ENCODE data around the gene RAB21.
A peak's percentile ranks its signal among the peaks of the same experiment; 100 is the strongest.
"Not testable (repeated sequence)": the region's sequence is repeated elsewhere in the genome, so short reads cannot be mapped to it uniquely, and the experiment has no call there.

Gene RAB21

DNA sequence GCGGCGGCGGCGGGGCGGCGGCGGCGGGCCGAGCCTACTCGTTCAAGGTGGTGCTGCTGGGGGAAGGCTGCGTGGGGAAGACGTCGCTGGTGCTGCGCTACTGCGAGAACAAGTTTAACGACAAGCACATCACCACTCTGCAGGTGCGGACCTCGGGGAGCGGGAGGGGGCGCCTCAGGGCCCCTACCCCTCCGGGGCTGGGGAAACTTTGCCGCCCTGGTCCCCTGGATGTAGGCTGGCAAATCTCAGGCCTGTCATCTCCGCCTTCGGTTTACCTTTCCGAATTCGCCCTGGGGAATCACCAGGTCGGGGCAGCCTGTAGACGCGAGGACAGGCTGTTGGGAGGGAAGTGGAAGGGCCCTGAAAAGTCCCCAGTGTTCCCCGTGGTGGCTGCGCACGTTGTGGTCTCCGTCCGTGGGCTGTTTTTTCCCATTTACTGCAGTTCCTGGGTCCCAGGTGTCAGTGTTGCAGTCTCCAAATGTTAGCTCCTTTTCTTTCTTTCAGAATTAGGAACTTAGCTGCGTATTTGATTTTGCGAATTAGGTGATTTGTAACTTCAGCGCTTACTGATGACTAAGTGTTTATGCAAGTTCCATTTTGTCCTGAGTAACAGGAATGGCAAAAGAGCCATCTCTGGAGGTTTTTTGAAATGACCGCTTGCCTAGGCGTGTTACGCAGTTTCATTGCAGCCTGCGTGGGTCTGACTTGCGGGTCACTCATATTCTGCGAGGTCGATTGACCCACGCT, 656 bp downstream of the RAB21 start:
- H3K27ac ChIP-seq (ENCODE audit: low read depth, low read length) = peak overlapping the region; percentile 91
- peaks cover 20% of the 10 kb centered on the region for H3K36me3 ChIP-seq (ENCODE audit: control insufficient read depth, insufficient read depth, low read length)
- peak overlapping the region; percentile 85 for H3K9ac ChIP-seq (ENCODE audit: low read depth, low read length)
- no peaks in the 10 kb centered on the region for H3K27me3 ChIP-seq (ENCODE audit: control insufficient read depth, insufficient read depth, low read length)
- H3K4me1 ChIP-seq (ENCODE audit: control insufficient read depth, insufficient read depth, low read length) = peaks cover 22% of the 10 kb centered on the region
- peak overlapping the region; percentile 75 for H3K4me3 ChIP-seq (ENCODE audit: low read depth, low read length)
- H3K9me3 ChIP-seq (ENCODE audit: control insufficient read depth, insufficient read depth, low read length) = no peaks in the 10 kb centered on the region

DNA sequence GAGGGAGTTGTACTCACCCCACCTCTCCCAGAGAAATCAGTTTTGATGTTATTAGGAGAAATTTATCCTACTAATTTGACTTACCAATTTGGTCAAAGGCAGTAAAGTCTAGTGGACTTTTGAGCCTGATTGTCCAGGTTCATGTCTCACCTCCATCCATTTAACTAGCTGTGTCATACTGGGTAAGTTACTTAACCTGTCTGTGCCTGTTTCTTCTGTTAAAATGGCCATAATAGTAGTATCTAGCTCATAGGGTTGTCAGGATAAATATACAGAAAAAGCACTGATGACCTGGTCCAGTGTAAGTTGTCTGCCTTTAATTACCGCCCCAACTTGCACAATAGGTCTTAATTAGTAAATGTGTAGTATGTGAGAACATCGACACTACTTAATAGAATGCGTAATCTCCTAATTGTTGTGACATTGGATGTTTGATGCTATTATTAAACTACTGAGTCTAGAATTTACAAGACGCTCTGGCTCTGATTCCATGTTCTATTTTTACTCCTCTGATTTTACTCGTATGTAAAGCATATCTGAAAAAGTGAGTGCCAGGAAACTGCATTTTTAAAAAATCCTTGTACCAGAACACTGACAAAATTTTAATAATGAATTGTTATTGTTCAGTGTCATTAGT, 1.5 kb downstream of the RAB21 start:
- H3K9me3 ChIP-seq (ENCODE audit: control insufficient read depth, insufficient read depth, low read length) = no peaks in the 10 kb centered on the region
- no peaks in the 10 kb centered on the region for H3K27me3 ChIP-seq (ENCODE audit: control insufficient read depth, insufficient read depth, low read length)
- peaks cover 20% of the 10 kb centered on the region for H3K36me3 ChIP-seq (ENCODE audit: control insufficient read depth, insufficient read depth, low read length)
- H3K4me3 ChIP-seq (ENCODE audit: low read depth, low read length) = peak overlapping the region; percentile 75
- no peak overlapping the region for H3K27ac ChIP-seq (ENCODE audit: low read depth, low read length)
- peaks cover 22% of the 10 kb centered on the region for H3K4me1 ChIP-seq (ENCODE audit: control insufficient read depth, insufficient read depth, low read length)
- H3K9ac ChIP-seq (ENCODE audit: low read depth, low read length) = peak overlapping the region; percentile 85; the same call in 1 of the 2 replicates

DNA sequence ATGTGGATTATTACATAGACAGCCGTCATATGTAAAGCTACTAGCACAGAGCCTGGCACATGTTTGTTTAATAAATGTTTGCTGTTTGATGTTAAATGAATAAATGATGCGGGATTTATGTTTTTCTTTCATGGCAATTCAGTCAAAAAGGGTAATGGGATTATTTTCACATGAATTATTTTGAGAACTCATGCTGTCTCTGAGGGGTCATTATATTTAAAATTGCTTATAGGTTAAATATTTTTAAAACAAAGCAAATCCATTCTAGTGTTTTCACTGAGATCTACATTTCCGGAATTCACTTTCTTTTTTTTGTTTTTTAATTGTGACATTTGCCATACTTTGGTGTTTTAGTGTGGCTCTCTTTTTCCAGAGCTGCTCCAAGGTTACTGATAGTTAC, 5.3 kb downstream of the RAB21 start:
- no peaks in the 10 kb centered on the region for H3K27me3 ChIP-seq (ENCODE audit: control insufficient read depth, insufficient read depth, low read length)
- H3K4me1 ChIP-seq (ENCODE audit: control insufficient read depth, insufficient read depth, low read length) = peaks cover 21% of the 10 kb centered on the region
- no peak overlapping the region for H3K4me3 ChIP-seq (ENCODE audit: low read depth, low read length)
- no peak overlapping the region for H3K27ac ChIP-seq (ENCODE audit: low read depth, low read length)
- H3K36me3 ChIP-seq (ENCODE audit: control insufficient read depth, insufficient read depth, low read length) = peaks cover 20% of the 10 kb centered on the region
- no peaks in the 10 kb centered on the region for H3K9me3 ChIP-seq (ENCODE audit: control insufficient read depth, insufficient read depth, low read length)
- H3K9ac ChIP-seq (ENCODE audit: low read depth, low read length) = no peak overlapping the region

DNA sequence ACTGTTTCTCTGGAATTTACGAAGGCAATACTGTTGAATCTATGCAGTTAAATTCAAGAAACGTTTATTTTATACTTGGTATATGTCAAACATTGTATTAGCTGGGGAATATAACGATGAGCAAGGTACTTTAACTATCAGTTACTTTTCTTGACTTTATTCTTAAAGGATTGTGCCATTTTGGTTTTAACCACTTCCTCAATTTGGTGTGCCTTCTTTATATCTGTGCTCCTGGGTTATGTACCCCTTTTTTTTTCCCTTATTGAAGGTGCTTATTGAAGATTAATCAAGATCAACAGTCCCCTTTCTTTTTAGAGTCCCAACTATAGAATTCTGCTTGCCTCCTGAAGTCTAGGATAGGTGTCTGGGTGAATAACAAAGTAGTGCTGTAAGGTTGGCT, 5.8 kb downstream of the RAB21 start:
- no peaks in the 10 kb centered on the region for H3K9me3 ChIP-seq (ENCODE audit: control insufficient read depth, insufficient read depth, low read length)
- H3K27ac ChIP-seq (ENCODE audit: low read depth, low read length) = no peak overlapping the region
- no peaks in the 10 kb centered on the region for H3K27me3 ChIP-seq (ENCODE audit: control insufficient read depth, insufficient read depth, low read length)
- peaks cover 24% of the 10 kb centered on the region for H3K4me1 ChIP-seq (ENCODE audit: control insufficient read depth, insufficient read depth, low read length)
- peaks cover 20% of the 10 kb centered on the region for H3K36me3 ChIP-seq (ENCODE audit: control insufficient read depth, insufficient read depth, low read length)
- H3K9ac ChIP-seq (ENCODE audit: low read depth, low read length) = no peak overlapping the region
- H3K4me3 ChIP-seq (ENCODE audit: low read depth, low read length) = no peak overlapping the region

DNA sequence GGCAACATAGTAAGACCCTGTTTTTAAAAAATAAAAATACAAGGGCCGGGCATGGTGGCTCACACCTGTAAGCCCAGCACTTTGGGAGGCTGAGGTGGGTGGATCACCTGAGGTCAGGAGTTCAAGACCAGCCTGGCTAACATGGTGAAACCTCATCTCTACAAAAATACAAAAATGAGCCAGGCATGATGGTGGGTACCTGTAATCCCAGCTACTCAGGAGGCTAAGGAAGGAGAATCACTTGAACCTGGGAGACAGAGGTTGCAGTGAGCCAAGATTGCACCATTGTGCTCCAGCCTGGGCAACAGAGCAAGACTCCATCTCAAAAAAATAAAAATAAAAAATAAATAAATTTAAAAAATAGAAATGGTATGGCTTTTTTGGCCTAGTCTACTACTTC, 6.7 kb downstream of the RAB21 start:
- H3K27me3 ChIP-seq (ENCODE audit: control insufficient read depth, insufficient read depth, low read length); H3K9me3 ChIP-seq (ENCODE audit: control insufficient read depth, insufficient read depth, low read length); H3K27ac ChIP-seq (ENCODE audit: low read depth, low read length); H3K9ac ChIP-seq (ENCODE audit: low read depth, low read length); H3K4me3 ChIP-seq (ENCODE audit: low read depth, low read length): not testable (repeated sequence)
- H3K36me3 ChIP-seq (ENCODE audit: control insufficient read depth, insufficient read depth, low read length) = peaks cover 20% of the 10 kb centered on the region
- peaks cover 19% of the 10 kb centered on the region for H3K4me1 ChIP-seq (ENCODE audit: control insufficient read depth, insufficient read depth, low read length)

DNA sequence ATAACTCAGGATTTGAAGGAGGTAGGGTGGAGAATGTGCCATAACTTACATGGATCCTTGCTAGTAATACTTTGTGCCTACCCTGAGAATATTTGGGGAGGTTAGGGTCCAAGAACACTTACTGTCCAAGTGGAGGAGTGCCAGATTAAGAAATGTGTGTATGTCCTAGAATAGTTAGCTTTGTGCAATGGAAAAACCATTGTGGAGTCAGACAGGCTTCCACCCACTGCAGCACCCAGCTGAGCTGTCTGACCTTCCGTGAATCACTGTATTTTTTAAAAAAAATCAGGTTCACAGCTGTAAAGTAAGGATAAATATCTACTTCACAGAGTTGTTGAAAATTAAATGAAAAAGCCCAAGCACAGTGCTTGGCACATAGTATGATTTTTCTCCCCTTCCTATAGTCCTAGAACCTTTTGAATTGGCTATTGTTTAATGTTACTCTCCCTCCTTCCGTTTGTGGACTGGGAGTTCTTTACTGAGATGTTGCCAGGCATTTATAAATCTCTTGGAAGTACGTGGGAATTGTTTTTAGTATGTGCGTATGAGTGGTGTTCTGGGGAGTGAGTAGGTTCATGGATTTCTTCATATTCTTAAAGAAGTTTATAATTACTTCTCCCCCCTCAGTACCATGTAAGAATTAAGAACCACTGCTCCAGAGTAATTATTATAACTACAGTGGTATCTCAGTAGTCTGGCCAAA, 9.2 kb downstream of the RAB21 start:
- Histone ChIP-seq H3K4me1 (ENCODE audit: control insufficient read depth, insufficient read depth, low read length) (peaks cover 13% of the 10 kb centered on the region; the same call in 1 of the 2 replicates), H3K9ac (ENCODE audit: low read depth, low read length) (no peak overlapping the region), H3K27me3 (ENCODE audit: control insufficient read depth, insufficient read depth, low read length) (no peaks in the 10 kb centered on the region), H3K4me3 (ENCODE audit: low read depth, low read length) (no peak overlapping the region), H3K27ac (ENCODE audit: low read depth, low read length) (no peak overlapping the region), H3K9me3 (ENCODE audit: control insufficient read depth, insufficient read depth, low read length) (no peaks in the 10 kb centered on the region), H3K36me3 (ENCODE audit: control insufficient read depth, insufficient read depth, low read length) (peaks cover 7% of the 10 kb centered on the region)

DNA sequence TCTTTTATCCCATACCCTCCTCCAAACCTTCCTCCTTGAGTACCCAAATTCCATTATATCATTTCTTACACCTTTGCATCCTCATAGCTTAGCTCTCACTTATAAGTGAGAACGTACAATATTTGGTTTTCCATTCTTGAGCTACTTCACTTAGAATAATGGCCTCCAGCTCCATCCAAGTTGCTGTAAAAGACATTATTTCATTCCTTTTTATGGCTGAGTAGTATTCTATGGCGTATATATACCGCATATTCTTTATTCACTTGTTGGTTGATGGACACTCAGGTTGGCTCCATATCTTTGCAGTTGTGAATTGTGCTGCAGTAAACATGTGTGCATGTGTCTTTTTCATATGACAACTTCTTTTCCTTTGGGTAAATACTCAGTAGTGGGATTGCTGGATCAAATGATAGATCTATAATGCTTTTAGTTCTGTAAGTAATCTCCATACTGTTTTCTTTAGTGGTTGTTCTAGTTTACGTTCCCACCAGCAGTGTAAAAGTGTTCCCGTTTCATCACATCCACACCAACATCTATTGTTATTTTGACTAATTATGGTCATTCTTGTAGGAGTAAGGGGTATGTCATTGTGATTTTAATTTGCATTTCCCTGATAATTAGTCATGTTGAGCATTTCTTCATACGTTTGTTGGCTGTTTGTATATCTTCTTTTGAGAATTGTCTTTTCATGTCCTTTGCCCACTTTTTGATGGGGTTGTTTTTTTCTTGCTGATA, 10.1 kb downstream of the RAB21 start:
- no peaks in the 10 kb centered on the region for H3K9me3 ChIP-seq (ENCODE audit: control insufficient read depth, insufficient read depth, low read length)
- no peak overlapping the region for H3K9ac ChIP-seq (ENCODE audit: low read depth, low read length)
- no peaks in the 10 kb centered on the region for H3K36me3 ChIP-seq (ENCODE audit: control insufficient read depth, insufficient read depth, low read length)
- no peaks in the 10 kb centered on the region for H3K27me3 ChIP-seq (ENCODE audit: control insufficient read depth, insufficient read depth, low read length)
- H3K27ac ChIP-seq (ENCODE audit: low read depth, low read length) = no peak overlapping the region
- no peak overlapping the region for H3K4me3 ChIP-seq (ENCODE audit: low read depth, low read length)
- H3K4me1 ChIP-seq (ENCODE audit: control insufficient read depth, insufficient read depth, low read length) = peaks cover 7% of the 10 kb centered on the region; the same call in 1 of the 2 replicates

DNA sequence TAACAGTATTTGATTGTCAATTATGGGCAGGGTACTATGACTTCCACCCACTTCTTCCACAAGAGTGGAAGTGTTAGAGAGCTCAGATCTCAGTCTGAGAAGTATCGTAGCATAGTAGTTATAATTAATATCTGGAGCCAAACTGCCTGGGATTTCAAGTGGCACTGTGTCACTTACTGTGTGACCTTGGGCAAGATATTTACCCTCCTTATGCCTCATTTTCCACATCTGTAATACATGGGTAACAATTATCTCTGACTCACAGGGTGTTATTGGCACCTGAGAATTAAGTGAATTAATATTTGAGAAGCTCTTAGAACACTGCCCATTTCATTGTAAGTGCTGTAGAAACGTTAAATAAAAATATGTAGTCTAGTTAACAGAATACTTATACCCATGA, 11.5 kb downstream of the RAB21 start:
- Histone ChIP-seq H3K27me3 (ENCODE audit: control insufficient read depth, insufficient read depth, low read length) (no peaks in the 10 kb centered on the region), H3K9me3 (ENCODE audit: control insufficient read depth, insufficient read depth, low read length) (no peaks in the 10 kb centered on the region), H3K27ac (ENCODE audit: low read depth, low read length) (no peak overlapping the region), H3K4me3 (ENCODE audit: low read depth, low read length) (no peak overlapping the region), H3K4me1 (ENCODE audit: control insufficient read depth, insufficient read depth, low read length) (peaks cover 7% of the 10 kb centered on the region; the same call in 1 of the 2 replicates), H3K36me3 (ENCODE audit: control insufficient read depth, insufficient read depth, low read length) (peaks cover 12% of the 10 kb centered on the region), H3K9ac (ENCODE audit: low read depth, low read length) (no peak overlapping the region)

DNA sequence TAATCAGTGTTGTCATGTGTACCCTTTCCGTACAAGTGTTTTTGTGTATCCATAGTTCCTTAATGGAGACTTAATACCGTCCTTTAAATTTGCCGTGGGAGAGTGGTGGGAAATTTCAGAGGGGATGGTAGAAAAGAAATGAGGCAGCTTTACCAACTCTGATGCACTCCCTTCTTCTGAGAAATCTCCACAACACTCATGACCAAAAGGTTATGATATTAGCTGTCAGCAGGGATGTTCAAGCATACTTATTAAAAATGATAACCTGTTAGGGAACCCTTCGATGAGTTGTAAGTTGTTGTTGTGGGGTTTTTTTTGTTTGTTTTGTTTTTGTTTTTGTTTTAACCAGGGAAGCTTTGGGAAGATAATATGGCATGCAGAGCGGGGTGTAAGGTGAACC, 12.5 kb downstream of the RAB21 start:
- no peaks in the 10 kb centered on the region for H3K27me3 ChIP-seq (ENCODE audit: control insufficient read depth, insufficient read depth, low read length)
- H3K4me3 ChIP-seq (ENCODE audit: low read depth, low read length) = no peak overlapping the region
- peaks cover 22% of the 10 kb centered on the region for H3K36me3 ChIP-seq (ENCODE audit: control insufficient read depth, insufficient read depth, low read length)
- H3K9ac ChIP-seq (ENCODE audit: low read depth, low read length) = no peak overlapping the region
- H3K27ac ChIP-seq (ENCODE audit: low read depth, low read length) = no peak overlapping the region
- H3K9me3 ChIP-seq (ENCODE audit: control insufficient read depth, insufficient read depth, low read length) = no peaks in the 10 kb centered on the region
- peaks cover 7% of the 10 kb centered on the region; the same call in 1 of the 2 replicates for H3K4me1 ChIP-seq (ENCODE audit: control insufficient read depth, insufficient read depth, low read length)

DNA sequence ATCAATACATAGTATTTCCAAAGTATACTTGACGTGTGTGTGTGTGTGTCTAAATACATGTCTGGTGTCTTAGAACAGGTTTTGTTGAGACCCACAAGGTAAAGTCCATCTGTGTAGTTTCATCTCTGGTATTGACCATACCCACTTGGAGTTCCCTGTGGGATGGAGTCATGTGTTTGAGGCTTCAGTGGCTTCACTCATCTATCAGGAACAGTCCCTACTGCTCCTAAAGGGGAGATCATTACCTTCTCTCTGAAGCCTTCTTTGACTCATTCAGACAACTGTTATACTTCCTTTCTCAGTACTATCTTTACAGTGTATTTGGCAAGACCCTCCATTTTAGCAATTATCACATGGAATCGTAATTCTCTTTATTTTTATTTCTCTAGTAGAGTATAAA, 14.2 kb downstream of the RAB21 start:
- Histone ChIP-seq H3K36me3 (ENCODE audit: control insufficient read depth, insufficient read depth, low read length) (peaks cover 36% of the 10 kb centered on the region), H3K27ac (ENCODE audit: low read depth, low read length) (no peak overlapping the region), H3K4me3 (ENCODE audit: low read depth, low read length) (no peak overlapping the region), H3K9me3 (ENCODE audit: control insufficient read depth, insufficient read depth, low read length) (no peaks in the 10 kb centered on the region), H3K9ac (ENCODE audit: low read depth, low read length) (no peak overlapping the region), H3K27me3 (ENCODE audit: control insufficient read depth, insufficient read depth, low read length) (no peaks in the 10 kb centered on the region), H3K4me1 (ENCODE audit: control insufficient read depth, insufficient read depth, low read length) (peaks cover 7% of the 10 kb centered on the region; the same call in 1 of the 2 replicates)

Measured in HUES48 (cell line).